ENCODE data around the gene MDM4.

MDM4 gene

DNA sequence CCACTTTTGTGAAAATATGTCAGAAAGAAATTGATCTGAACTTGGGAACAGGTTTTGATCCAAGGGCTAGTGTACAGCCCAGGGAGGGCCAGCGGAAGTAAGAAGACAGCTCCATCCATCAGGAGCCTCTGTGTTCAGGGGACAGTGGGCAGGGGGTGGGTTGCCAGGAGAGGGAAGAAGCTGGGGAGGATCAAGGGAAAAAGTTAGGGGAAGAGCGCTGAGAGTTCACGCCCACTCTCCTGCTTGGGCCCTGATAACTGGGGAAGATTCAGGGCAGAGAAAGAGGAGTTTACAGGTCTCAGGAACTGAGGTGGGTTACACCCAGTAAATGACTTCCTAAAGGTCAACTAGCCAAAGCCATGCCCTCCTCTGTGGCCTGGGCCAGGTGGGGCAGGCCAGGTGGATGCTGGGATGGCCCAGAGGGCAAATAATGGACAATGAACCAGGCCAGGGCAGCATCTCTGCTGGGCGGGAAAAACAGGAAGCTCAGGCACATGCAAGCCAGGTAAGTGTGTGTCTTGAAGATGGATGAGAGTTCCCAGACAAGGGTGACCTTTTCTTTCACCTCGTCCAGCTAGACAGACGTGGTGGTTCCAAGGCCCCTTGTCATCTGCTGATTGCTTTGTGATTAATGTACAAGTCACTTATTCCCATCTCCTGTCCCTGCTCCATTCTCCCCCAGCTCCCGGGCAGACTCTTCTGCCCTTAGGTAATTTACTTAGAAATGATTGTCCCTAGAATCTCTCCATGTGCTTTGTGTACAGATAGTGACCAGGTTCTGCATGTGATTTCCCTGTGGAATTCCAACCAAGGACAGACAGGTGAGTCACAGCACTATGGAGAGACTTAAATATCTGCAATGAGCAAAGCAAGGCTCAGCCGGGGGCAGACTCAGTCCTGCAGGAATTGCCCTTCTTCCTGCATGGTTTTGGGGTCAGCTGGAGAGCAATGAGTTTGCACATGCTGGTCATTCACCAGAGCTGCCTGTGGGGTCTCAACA is 57.0 kb downstream of the MDM4 start:
- TF ChIP-seq, protein P1, sequence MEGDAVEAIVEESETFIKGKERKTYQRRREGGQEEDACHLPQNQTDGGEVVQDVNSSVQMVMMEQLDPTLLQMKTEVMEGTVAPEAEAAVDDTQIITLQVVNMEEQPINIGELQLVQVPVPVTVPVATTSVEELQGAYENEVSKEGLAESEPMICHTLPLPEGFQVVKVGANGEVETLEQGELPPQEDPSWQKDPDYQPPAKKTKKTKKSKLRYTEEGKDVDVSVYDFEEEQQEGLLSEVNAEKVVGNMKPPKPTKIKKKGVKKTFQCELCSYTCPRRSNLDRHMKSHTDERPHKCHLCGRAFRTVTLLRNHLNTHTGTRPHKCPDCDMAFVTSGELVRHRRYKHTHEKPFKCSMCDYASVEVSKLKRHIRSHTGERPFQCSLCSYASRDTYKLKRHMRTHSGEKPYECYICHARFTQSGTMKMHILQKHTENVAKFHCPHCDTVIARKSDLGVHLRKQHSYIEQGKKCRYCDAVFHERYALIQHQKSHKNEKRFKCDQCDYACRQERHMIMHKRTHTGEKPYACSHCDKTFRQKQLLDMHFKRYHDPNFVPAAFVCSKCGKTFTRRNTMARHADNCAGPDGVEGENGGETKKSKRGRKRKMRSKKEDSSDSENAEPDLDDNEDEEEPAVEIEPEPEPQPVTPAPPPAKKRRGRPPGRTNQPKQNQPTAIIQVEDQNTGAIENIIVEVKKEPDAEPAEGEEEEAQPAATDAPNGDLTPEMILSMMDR (IDR thresholded peaks at IDR 0.05; ENCODE audit: control insufficient read depth, insufficient read depth, low read depth, low read length, missing control alignments), result no peak
- no peak for DNase-seq (ENCODE audit: low read depth)
- H3K4me3 ChIP-seq (ENCODE audit: control insufficient read depth, low read depth, low read length), result no peak overlapping the region

DNA sequence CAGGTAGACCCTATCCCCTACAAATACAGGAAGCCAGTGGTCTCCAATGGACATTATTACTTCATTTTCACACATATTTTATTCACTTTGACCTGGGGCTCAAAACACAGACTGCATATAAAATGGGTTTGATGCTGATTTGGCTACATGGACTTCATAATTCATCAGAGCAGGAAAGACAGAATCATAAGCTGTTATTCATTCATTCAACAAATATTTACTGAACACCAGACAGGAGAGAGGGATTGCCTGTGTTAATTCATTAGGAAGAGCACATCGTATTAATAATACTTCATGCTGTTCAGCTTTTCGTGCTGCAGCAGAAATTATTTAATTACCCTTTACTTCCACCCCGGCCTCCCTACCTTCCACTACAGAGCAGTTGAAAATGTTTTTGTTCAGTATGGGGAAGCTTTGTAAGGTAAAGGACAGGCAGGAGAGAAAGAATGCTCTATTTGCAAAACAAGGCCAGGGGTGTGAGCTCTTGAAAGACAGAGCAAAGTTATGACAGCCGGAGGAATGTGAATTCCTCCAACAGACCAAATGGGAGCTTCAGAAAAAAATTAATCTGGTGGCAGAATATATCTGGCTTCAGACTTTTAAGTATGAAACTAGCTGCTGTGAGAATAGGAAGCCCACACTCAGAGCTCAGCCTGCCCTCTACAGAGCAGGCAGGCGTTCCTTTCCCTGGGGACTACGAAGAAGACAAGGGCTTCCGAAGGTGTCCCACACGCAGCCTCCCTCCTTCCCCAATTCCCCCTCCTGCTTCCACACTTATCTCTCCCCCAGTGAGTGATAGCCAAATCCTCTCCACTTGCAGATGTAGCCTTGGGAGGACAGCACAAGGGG is 58.0 kb downstream of the MDM4 start:
- TF ChIP-seq, protein P1 (IDR thresholded peaks at IDR 0.05; ENCODE audit: control insufficient read depth, insufficient read depth, low read depth, low read length, missing control alignments), result no peak
- DNase-seq (ENCODE audit: low read depth), result no peak
- H3K4me3 ChIP-seq (ENCODE audit: control insufficient read depth, low read depth, low read length), result no peak overlapping the region

DNA sequence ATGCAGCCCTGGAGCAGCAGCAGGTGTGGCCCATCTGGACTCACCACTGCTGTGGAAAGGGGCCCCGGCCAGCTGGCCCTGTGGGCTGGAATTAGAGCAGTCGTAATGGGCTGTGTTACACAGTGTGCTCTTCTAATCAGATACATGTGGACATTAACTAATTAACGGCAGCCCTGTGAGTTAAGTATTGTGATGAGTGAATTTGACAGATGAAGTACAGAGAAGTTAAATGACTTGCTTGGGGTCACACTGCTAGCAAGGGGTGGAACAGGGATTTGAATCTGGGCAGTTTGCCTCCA is 58.6 kb downstream of the MDM4 start:
- DNase-seq (ENCODE audit: low read depth), result no peak
- no peak overlapping the region for H3K4me3 ChIP-seq (ENCODE audit: control insufficient read depth, low read depth, low read length)
- TF ChIP-seq, protein P1 (IDR thresholded peaks at IDR 0.05; ENCODE audit: control insufficient read depth, insufficient read depth, low read depth, low read length, missing control alignments), result no peak

DNA sequence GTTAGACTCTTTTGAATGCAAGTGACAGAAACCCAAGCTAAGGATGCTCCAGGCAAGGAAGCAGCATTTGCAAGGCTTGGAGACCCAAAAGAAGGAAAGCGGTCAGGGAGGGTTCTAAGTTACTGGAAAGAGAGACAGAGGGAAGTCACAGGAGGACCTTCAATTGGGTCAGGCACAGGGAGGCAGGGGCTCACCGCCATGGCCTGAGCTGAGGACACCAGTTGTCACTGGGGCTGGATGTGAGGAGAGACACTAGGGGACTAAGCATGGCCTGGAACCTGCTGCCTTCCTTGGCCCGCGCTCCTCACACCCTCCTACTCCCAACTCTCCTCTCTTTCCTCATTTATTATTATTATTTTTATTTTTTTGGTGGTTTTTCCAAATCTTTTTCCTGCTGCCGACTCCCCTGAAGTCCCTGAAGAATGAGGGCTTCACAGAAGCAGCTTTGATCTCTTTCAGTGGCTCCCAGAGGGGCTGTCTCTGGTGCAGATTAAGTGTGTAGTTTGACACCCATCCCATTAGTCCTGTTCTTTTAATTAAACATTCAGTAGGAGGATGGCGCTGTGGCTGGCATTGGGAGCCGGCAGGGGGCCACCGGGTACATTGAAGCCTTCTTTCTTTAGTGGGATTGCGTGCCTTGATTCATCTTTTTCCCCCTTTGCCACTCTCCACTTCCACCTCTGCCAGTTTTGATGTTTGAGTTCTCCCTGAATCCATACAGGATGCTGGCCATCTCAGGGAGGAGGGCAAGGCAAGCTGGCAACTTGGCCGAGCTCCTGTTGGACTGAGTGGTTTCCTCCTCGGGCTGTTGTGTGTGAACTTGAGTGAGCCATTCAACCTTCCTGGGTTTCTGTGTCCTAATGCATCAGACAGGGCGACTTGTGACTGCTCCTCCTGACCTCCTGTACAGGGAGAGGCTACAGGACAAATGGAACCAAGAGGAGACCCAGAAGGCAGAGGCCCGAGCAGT is 59.3 kb downstream of the MDM4 start:
- TF ChIP-seq, protein P1 (IDR thresholded peaks at IDR 0.05; ENCODE audit: control insufficient read depth, insufficient read depth, low read depth, low read length, missing control alignments), result no peak
- no peak for DNase-seq (ENCODE audit: low read depth)
- H3K4me3 ChIP-seq (ENCODE audit: control insufficient read depth, low read depth, low read length), result no peak overlapping the region

DNA sequence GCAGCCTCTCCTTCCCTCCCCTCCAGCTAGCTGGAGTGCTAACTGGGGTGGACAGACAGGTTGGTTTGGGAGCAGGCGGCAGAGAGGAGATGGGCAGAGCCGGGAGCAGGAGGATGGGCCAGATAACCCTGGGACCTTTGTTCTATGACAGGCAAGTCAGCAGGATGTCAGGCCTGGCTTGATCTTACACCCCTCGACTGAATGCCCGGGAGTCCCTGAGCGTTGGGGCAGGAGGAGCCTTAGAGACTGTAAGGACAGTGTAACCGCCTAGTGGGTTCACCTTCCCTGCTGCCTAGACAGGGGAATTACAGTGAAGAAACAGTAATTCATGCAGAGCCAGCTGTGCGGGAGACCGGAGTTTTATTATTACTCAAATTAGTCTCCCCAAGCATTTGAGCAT is 60.2 kb downstream of the MDM4 start:
- DNase-seq (ENCODE audit: low read depth), result no peak

More for the DNA sequence above, 60.2 kb downstream of the MDM4 start:
- TF ChIP-seq, protein P1 (IDR thresholded peaks at IDR 0.05; ENCODE audit: control insufficient read depth, insufficient read depth, low read depth, low read length, missing control alignments), result no peak
- H3K4me3 ChIP-seq (ENCODE audit: control insufficient read depth, low read depth, low read length), result no peak overlapping the region
